NCI-H2227 (cell line): ENCODE results near the gene ALK.

Source experiments
- DNase-seq: peaks from one replicate; lab custom pipeline; 2025; ENCODE audit not compliant: unreplicated experiment; lab: John Stamatoyannopoulos, UW

Gene ALK

GRCh38 chr2:29544917-29545316, 376.5 kb downstream of the ALK start:
- DNase-seq: no peak

GRCh38 chr2:29544031-29544430, 377.4 kb downstream of the ALK start:
- no peak for DNase-seq

GRCh38 chr2:29535188-29535587, 386.2 kb downstream of the ALK start:
- DNase-seq: no peak

- DNase-seq: no peak
Measured at GRCh38 chr2:29532436-29532835, 388.9 kb downstream of the ALK start.

GRCh38 chr2:29531626-29532025, 389.8 kb downstream of the ALK start:
- no peak for DNase-seq

- DNase-seq: no peak
Measured at GRCh38 chr2:29530281-29530680, 391.1 kb downstream of the ALK start.

- DNase-seq: no peak
Measured at GRCh38 chr2:29528891-29529520, 392.4 kb downstream of the ALK start.

GRCh38 chr2:29528371-29528770, 393.0 kb downstream of the ALK start:
- DNase-seq: no peak

- DNase-seq: no peak
Measured at GRCh38 chr2:29527947-29528346, 393.4 kb downstream of the ALK start.

- DNase-seq: no peak
Measured at GRCh38 chr2:29526587-29527586, 394.5 kb downstream of the ALK start.

- DNase-seq: no peak
Measured at GRCh38 chr2:29525921-29526320, 395.5 kb downstream of the ALK start.

GRCh38 chr2:29524652-29525051, 396.7 kb downstream of the ALK start:
- DNase-seq: no peak

GRCh38 chr2:29522951-29523669, 398.3 kb downstream of the ALK start:
- DNase-seq: no peak

- no peak for DNase-seq
Measured at GRCh38 chr2:29520001-29520400, 401.4 kb downstream of the ALK start.

- DNase-seq: no peak
Measured at GRCh38 chr2:29519338-29519925, 402.0 kb downstream of the ALK start.

GRCh38 chr2:29518646-29519337, 402.6 kb downstream of the ALK start:
- DNase-seq: no peak

GRCh38 chr2:29518010-29518409, 403.4 kb downstream of the ALK start:
- no peak for DNase-seq

- peak; percentile 28 for DNase-seq
Measured at GRCh38 chr2:29517413-29517812, 404.0 kb downstream of the ALK start.

GRCh38 chr2:29516767-29517166, 404.6 kb downstream of the ALK start:
- DNase-seq: no peak

GRCh38 chr2:29509878-29510277, 411.5 kb downstream of the ALK start:
- DNase-seq: no peak

GRCh38 chr2:29509397-29509796, 412.0 kb downstream of the ALK start:
- DNase-seq: no peak
